HG02623 (cell line): ENCODE data around the gene KCNN2.
A peak's percentile ranks its signal among the peaks of the same experiment; 100 is the strongest.
"Not testable (repeated sequence)": the region's sequence is repeated elsewhere in the genome, so short reads cannot be mapped to it uniquely, and the experiment has no call there.

Experiments used
- ATAC-seq: cut with Tn5 transposase; IDR thresholded peaks from one replicate; pipeline ENCODE4 v1.9.1; 2021; ENCODE audit warnings: moderate library complexity; ENCODE audit not compliant: unreplicated experiment

Gene KCNN2

DNA sequence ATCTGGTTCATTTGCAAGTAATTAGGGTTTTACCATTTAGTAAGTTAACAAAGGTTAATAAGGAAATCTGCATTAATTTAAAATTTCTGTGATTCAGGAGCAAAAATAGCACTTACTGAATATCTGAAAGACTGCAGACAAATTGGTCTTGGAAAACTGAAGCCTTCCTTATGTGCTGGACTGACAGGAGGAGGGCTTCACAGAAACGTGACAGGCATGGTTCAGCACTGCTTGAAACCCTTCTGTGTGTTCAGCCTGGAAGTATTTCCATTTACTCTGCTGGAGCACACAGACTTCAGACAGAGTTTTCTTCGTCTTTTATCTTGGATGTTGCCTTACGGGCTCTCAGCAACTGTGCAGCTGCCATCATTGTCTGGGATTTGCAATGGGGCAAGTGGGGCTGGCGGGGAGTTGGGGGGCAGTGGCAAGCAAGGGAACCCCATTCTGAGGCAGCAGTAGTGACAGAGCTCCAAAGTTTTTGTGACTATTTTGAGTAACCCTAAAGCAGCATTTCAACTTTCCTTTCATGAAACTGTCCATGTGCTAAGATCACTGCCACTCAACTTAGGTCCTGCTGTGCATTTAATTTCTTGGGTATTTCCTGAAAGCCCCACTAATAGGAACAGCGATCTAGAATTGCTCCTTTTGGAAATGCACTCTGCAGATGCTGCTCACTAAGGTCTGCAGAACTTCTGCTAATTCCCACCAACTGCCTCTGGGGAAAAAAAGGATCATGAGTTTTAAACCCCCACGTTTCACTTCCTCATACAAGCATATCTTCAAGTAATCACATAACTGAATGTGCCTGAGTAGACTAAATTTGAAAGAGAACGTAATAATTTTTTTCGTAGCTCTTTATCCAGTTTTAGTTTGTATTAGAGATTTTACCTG lies 56.6 kb downstream of the KCNN2 start:
- ATAC-seq: peak; percentile 96

GRCh38 chr5:114419067-114419388 lies 57.2 kb downstream of the KCNN2 start:
- peak; percentile 29 for ATAC-seq

DNA sequence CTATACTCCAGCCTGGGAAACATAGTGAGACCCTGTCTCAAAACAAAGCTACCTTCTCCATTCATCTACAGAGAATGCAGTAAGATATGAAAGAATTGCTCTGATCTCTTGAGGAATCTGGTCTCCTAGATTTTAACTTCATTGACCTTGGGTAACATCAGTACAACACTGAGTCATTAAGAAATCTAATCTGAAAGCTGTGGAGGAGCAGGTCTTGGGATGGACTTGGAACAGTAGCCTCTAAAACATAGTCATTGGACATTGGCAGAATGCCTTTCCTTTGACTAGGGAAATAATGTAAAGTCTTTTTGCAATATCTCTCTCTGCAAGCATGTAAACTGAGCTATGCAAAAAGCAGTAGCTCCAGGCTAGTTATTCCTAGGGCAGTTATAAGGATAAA lies 58.1 kb downstream of the KCNN2 start:
- no peak for ATAC-seq

- no peak for ATAC-seq
These were observed 65.3 kb downstream of the KCNN2 start for GRCh38 chr5:114427204-114427603.

DNA sequence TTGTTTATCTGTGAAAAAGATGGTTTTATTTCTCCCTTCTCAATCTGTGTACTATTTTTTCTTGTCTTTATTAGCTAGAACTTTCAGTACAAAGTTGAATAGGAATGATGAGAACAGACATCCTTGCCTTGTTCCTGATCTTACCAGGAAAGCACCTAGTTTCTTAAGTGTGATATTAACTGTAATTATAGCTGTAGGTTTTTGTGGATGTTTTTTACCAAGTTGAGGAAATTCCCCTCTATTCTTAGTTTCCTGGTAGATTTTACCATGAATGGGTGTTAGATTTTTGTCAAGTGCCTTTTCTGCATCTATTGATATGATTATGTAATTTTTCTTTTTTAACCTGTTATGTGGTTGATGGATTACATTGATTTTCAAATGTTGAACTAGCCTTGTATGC lies 68.7 kb downstream of the KCNN2 start:
- no peak for ATAC-seq

GRCh38 chr5:114432684-114433083 lies 70.8 kb downstream of the KCNN2 start:
- ATAC-seq: not testable (repeated sequence)

GRCh38 chr5:114434396-114435219 lies 72.7 kb downstream of the KCNN2 start:
- no peak for ATAC-seq

GRCh38 chr5:114435220-114435481 lies 73.3 kb downstream of the KCNN2 start:
- ATAC-seq: no peak

DNA sequence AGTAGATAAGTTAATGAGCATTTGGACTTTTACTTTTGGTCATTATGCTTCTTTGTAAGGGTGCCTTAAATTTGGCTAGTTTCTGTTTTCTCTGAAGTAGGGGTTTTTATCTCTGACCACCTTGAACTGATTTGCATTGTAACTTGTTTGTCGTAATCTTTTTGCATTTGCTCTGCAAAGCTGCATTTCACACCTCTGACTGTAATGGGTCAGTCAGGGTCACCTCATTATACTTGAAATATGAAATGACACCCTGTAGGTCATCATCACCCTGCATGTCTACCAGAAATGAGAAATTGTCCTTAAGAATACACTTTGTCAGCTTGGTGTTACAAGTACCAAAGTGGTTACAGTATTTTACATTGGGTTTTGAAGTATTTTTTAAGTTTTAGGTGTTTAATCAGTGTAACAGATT lies 74.0 kb downstream of the KCNN2 start:
- ATAC-seq: peak; percentile 70

DNA sequence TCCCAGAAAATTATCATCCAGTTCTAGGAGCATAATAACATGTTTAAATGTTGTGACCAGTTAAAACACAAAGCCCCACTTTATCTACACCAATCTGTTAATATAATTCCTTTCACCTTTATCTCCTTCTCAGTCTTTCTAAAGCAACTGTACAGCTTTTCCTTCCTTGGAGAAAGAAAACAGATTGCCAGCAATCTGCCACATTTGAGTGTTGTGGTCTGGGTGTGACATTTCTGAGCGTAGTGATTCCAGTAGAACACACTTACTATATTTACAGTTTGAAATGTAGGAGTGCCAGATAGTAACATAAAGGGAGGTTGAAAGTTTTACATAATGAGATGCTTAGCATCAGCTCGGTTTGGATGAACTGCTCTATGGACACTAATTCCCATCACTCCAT lies 76.1 kb downstream of the KCNN2 start:
- ATAC-seq: no peak

DNA sequence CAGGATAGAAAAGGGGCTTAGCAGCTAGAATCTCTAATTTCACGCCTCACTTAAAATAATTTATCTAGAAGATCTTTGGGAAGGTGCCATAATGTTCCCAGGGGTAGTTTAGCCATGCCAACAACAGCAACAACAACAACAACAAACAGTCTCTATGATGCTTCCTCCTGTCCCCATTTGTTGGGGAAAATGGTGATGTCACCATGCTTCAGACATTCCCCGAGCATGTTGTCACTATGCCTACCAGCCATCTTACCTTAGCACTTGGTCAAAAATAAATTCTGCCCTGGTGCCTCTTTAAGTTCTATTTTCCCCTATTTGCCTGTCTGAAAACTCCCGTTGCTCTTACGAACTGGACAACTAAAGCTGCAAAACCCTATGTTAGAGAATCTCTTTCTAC lies 76.6 kb downstream of the KCNN2 start:
- ATAC-seq: no peak

DNA sequence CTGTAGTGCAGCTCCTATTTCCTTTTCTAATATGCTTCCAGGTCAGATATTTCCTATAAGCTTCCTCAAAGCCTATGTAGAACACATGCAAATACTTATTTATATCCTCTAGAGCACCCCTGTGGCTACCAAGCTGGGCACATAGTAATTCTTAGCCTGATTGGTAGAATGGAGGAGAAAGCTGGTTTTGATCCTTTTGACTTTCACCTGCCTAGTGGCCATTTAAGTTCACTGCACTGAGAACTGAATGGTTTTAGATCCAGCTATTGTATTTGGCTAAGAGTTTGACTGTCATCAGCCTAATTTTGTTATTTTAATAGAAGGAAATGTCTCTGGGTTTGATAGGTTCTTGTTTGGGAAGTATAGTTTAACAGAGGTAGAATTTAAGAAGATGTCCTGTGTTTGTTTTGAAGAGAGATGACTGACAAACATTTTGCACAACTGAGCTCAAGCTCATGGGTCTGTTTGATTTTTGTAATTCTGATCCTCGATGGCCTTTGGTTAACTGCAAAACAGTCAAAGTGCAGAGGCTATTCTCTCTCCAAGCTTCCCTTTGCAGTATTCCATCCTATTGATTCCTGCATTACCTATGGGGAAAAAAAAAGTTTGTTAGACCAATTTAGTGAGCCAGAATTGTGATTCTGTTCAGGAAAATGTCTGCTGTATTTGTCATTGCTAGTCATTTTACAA lies 85.4 kb downstream of the KCNN2 start:
- ATAC-seq: no peak

DNA sequence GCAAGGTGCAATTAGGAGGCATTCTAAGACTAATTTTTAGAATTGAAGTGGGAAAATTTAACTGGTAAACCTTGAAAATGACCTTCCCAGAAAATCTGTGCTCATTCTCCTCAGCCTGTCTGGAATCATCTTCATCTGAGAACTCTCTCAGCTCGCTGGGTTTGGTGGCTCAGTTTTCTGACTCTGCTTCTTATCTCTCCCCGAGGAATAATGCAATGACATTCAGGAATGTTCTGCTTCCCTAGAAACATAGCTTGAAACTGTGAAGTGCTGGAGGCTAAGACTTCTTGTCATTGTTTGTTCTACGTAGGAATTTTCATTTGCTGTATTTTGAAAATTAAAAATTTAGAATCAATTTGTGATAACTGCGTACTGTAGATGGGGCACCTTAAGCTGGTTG lies 86.6 kb downstream of the KCNN2 start:
- no peak for ATAC-seq

DNA sequence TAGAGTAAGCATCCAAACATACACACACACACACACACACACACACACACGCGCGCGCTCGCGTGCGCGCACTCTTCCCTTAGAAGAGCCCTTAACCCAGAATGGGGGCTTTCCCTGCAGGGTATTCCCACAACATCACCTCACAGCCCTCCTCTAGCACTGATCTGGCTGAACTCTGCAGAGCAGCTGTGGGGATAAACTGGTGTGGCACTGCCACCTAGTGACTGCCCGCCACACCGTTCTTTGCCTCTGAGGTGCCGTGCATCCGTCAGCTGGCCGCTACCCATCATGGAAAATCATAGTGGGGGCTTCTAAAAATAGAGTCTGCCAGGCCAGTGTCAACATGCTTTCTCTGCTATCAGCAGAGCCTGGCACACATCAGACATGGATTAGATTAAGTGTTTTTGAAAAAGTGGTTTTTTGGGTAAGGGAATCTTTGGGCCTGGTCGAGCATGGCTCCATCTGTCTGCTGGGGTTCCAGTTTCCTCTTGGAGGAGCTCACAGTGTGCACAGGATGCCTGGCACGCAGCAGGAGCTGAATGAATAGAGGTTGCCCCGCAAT lies 88.1 kb downstream of the KCNN2 start:
- ATAC-seq: peak; percentile 100

DNA sequence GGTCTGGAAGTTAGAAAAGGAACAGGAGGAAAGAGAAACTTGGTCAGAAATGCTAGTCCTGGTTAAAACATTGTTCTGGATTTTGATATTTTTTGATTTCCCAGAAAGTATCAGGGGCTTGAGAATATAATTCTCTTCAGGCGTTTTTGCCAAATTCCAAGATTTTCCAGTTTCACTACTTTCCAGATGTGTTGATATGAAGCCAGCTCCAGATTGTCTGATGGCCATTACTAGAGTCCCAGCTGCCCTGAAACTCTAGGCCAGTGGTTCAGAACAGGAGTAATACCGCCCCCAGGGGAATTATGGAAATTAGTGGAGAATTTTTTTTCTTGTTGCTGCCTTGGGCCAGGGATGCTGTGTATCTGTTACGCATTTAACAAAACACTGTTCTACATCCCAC lies 88.6 kb downstream of the KCNN2 start:
- ATAC-seq: no peak

DNA sequence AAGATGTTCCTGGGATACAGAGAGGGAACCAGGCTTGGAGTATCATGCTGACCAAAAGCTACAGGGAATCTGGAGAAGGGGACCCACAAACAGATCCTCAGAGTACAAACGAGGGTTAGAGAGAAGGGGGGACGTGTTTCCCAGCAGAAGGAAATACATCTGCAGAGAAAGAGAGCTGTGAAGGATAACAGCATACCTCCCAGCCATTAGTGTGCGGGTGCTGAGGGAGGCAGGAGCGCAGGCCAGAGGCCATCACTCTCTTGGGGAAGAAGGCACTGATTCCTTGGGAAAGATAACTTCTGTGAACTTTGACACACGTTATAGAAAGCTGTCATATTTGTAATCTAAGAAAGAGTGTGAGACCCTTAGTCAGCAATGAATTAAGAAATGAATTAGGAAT lies 96.9 kb downstream of the KCNN2 start:
- no peak for ATAC-seq

GRCh38 chr5:114467171-114467570 lies 105.3 kb downstream of the KCNN2 start:
- no peak for ATAC-seq

DNA sequence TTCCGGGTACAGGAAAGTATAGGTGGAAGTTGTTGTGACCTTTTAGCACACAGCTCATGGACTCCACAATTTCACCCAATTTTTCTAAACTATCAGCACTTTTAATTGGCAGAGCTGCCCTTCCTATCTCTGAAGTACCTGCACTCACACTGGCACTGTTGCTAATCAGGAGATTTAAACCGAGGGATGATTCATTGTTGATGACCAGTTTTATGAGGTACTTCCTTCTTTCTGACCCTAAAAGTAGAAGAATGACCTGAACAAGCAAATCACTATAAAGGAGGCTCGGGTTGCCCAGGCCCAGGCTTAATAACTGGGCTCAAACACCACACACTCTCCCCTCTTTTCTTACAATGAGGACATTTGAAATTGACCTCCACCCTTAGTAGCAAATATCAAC lies 105.9 kb downstream of the KCNN2 start:
- no peak for ATAC-seq

DNA sequence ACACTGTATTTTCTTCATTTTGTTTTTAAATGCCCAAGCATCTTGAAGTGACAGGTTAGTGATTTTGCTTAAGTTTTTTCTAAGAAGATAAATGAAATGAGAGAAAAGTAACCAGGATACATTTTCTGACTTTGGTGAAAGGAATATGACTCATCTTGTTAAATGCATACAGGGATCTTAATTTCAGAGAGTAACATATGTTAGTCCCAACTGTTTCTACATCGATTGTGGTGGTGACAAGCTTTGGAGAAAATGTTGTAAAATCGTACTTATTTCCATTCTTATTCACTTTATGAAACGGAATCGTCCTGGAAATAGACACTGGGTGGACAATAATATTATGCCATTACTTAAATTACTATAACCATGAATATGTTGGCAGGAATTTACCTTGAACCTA lies 107.5 kb downstream of the KCNN2 start:
- no peak for ATAC-seq

- ATAC-seq: no peak
These were observed 109.7 kb downstream of the KCNN2 start for GRCh38 chr5:114471529-114471928.

DNA sequence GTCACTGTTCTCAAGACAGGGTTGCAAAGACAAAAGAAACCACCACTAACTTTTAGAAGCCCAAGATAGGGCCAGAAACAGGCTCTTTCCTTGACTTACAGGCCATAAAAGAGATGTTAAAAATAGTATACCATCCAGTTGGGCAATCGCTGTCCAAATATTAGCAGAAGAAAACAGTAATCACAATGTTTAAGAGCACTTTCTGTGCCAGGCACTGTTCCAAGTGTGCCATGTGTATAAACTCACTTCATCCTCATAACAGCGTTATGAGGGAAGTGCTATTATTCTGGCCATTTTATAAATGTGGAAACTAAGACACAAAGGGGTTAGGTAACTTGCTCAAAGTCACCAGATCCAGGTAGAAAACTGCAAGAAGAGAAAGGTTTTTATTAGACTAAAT lies 111.7 kb downstream of the KCNN2 start:
- ATAC-seq: no peak
